Middle frontal gyrus (tissue), 1 donor: ENCODE measurements around the gene SIX3.

Experiments
- DNase-seq: peaks from one replicate; pipeline ENCODE4 v3.0.0-alpha.2; 2015; ENCODE audit warnings: low spot score; ENCODE audit errors: extremely low spot score

The SIX3 gene

DNA sequence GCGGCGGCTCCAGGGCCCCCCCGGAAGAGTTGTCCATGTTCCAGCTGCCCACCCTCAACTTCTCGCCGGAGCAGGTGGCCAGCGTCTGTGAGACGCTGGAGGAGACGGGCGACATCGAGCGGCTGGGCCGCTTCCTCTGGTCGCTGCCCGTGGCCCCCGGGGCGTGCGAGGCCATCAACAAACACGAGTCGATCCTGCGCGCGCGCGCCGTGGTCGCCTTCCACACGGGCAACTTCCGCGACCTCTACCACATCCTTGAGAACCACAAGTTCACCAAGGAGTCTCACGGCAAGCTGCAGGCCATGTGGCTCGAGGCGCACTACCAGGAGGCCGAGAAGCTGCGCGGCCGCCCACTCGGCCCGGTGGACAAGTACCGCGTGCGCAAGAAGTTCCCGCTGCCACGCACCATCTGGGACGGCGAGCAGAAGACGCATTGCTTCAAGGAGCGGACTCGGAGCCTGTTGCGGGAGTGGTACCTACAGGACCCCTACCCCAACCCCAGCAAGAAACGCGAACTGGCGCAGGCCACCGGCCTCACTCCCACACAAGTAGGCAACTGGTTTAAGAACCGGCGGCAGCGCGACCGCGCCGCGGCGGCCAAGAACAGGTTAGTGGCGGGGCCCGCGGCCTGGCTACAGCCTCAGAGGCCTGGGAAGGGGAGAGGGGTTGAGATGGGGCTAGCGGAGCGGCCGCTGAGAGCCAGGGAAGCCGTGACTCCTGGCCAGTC, 965 bp downstream of the SIX3 start:
- DNase-seq, result no peak

DNA sequence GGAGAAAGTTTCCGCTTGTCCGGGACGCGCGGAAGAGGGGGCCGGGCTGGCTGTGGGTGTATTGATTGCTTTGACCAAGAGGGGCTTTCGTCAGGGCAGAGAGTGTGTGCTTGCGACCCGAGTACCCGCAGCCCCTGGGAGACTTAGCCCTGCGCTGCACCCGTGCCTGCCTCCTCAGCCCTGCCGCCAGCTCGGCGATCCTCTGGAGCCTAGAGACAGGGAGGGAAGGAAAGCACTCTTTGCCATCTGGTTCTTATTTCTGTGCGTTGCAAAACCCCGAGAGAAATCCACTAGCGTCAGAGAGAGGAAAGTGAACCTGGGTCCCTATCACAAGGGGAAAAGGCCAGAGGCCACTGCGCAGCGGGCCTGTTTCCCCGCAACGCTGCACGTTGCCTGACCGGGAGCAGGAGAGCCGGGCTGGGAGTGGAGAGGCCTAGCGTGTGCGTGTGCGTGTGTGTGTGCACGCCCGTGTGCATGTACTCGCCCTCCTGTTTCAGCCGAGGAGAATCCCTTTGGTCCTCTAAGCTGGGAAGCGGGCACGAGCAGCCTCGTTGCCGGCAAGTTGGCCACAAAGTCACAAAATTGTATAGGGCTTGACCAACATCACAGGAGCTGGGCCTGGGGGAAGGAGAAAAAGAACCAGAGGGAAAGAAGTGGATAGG, 1.7 kb downstream of the SIX3 start:
- no peak for DNase-seq

DNA sequence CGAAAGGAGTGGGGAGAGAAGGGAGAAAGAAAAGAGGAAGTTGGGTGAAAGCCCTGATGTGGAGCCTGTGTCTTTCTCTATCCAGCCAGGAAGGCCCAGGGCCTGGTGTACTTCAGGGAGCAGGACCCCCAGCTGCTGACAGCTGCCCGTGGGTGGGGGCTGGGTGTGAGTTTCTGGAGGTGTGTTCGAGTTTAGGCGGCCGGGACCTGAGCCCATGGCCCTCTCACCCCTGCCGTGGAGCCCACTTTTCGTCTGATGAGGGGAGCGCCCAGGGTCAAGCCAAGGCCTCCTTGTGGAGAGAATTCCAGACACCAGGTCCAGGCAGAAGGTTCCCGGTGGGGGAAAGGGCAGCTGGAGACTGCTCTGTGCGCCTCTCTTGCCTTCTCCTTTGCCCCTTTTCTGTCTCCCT, 2.2 kb downstream of the SIX3 start:
- no peak for DNase-seq

DNA sequence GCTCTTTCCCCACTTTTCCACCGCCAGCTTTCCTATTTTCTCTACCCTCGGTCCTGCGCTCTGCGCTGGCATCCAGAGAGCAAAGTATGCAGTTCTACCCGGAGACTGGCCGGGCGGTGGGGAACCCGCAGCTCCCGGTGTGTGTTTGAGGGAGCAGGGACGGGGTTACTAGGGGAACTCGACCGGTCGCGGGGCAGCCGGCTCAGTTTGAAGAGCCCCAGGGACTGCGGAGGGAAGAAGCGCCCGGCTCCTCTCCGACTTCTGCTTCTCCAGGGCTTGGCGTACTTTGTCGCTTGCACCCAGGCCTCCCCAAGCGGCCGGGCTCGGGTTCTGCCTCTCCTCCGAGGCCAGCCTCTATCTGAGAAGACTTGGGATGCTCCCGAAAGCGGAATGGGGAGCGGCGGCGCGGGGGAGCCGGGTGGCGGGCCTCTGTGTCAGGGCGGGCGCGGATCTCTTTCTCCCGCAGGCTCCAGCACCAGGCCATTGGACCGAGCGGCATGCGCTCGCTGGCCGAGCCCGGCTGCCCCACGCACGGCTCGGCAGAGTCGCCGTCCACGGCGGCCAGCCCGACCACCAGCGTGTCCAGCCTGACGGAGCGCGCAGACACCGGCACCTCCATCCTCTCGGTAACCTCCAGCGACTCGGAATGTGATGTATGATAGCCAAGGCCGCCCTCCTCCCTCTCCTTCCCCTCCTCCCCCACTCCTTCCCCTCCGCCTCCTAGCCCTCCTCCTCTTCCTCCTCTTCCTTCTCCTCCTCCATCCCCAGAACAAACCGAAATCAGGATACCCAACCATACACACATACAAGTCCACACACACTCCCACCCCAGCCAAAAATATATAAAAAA, 2.8 kb downstream of the SIX3 start:
- DNase-seq, result no peak

DNA sequence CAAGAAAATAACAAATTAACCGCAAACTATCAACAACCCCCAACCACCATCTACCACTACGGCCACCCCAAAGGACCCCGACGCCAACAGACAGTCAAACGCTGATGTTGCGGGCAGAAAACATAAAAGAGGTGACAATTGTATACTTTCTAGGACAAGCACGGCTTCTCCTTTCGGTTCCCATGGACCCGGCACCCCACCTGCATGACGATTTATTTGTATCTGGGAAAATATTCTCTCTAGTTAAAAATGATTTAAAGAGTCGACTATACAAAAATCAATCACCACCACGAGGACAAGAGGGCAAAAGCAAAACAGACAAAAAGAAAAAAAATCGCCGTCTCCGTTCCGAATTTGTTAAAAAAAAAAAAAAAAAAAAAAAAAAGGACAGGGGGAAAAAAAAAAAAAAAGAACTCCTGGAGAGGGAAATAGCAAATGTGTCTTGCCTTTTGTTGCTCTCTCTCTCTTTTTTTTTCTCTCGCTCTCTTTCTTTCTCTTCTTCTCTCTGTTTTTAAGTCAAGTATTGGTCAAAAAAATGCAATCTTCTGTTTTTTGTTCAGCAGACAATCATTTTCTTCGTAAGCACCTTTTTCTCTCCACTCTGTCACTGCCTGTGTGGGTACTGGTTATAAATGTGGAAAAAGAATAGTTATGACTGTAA, 3.6 kb downstream of the SIX3 start:
- DNase-seq, result no peak

DNA sequence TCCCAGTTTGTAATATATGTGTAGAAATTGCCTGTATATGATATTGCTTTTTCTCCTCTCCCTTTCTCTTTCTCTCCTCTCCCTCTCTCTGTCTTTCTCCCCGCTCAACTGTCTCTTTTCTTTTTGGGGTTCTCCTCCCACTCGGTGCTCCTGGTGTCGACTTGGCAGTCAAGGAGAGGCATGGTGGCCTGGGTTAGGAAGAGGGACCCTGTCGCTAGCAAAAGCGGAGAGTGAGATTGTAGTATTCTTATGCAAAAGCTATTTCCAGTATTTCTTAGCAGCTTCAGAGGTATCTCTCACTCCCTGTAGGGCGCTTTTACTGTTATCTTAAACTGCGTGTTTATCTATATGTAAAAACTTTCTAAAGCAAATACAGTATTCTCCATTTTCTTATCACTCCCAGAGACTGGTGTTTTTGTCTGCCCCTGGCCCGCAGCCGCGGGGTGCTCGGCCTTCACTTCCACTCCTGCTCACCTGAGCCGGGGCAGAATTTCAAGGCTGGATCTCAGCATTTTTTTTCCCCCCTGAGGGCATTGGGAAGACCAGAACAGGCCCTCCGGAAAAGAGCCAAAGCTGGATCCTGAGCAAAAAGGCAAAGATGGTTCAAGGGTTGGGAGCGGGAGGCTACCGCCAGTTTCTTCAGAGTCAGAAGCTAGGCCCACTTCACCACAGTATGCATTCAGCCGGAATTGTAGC, 4.3 kb downstream of the SIX3 start:
- no peak for DNase-seq

DNA sequence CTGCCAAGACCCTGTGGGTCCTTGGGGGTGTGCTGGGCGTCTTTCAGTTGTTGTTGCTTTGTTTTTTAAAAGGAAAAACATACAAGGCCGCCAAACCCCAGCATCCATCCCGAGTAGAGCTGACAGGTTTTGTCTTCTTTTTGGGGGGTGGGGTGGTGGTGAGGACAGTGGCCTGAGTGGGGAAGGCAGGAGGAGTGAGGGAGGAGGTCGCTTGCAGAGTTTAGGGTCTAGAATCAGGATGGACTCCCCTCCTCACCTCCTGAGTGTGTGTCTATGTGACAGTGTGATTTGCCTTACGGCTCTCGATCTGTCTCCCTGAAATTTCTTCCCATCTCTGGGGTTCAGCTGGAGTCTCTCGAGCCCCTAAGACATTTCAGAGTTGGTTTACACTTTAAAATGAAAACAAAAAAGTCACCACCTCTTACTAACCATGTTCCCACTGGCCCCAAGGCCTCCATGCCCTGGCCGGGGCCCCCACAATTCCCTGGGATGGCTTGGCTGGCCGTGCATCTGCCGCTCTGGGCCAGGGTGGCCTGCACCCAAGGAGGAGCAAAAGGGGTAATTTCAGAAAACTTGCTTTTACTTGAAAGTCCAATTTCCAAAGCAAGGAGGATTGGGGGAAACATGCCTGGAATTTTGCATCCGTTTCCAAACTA, 5.0 kb downstream of the SIX3 start:
- DNase-seq, result no peak

DNA sequence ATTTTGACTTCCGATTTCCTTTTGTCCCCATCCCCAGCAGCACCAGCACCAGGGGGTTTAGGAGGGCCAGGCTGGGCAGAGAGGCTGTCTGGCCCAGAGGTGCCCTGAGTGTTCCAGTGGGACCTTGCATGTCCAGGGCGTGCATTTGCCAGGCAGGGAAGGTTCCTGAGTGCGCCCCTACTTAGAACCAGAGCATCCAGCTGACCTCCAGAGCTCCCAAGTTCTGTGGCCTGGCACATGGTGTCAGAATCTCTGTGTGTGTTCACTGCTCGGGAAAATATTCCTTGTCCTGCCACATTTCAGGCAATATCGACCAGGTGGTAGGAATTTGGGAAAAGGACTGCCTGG, 5.5 kb downstream of the SIX3 start:
- DNase-seq, result no peak

DNA sequence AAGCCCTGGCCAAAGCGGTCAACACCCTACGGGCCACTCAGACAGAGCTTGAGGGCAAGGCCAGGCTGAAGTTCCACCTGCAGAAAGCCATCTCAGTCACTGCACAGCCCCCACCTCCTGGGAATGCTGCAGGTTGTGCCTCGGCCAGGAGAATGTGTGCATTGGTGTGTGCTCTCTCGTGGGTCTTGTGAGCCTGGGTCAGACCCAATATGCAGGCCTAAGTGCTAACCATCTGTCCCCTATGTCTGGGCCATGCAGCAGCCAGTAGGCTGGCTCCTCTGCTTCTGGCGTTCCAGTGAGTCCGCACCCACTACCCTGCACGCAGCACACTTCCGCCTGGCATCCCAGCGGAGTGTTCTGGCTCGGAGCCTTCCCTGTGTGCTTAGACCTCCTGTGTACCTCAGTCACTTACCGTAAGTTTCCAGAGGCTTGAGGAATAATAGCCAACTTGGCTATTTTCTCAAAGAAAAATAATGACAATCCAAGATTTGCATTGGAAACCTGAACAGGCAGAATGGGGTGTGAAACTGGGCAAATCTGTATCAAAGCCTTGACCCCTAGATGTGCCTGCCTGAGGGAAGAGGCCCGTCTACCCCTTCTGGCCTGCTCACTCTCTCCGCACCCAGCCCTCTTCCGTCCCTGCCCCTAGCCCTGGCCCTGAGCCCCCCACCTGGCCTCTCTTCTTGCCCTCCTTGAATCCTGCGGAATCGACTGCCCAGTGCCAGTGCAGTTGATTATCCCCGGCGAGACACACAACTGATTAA, 7.2 kb downstream of the SIX3 start:
- DNase-seq, result no peak

DNA sequence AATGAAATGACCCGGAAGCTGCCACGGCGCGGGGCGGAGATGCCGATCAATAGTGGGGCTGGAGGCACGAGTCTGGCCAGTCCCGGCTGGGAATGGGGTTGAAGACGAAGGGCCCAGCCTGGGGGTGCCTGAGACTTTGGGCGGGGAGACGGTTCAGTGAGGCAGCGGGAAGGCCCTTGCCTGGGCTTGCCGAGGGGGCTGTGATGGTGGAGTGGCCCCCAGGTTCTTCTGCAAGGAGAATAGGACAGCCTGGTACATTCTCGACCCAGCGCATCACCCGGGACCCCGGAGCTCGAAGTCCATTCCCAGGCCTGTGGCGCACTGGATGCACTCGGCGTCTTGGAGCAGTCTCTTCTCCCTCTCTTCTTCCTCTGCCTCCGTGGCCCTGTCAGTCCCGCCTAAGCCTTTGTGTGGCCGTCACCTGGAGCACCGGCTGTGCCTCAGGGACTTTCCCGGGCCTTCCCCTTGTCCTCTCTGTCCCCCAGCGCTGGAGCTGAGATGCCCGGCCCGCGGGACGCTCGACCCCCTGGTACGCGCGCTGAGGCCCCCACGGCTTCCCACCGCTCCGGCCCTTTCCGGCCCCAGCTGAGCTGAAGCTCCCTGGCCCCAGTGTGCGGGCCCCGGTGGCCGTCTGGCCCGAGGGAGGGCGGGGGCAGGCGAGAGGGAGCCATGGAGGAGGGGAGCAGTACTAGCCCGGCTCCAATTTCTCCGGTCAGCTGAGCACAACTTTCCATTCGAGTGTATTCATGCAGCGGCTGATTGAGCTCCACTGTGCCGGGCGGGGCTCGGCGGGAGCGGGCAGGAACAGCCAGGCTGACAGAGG, 8.0 kb downstream of the SIX3 start:
- DNase-seq, result no peak

DNA sequence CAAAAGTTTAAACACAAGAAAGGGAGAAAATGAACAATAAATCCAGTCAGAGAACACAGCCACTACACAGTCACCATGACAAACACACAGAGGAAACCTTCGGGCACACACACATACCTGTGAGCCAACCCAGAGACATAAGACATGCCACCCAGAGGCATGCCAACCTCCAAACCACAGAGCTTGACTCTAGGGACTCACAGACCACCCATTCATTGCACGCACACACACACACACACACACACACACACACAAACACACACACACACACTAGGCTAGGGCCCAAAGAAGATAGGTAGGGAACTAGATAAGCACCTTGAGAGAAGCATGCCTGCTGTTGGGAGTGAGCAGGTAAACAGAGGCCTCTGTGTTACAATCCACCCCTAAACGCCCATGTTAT, 9.1 kb downstream of the SIX3 start:
- no peak for DNase-seq

DNA sequence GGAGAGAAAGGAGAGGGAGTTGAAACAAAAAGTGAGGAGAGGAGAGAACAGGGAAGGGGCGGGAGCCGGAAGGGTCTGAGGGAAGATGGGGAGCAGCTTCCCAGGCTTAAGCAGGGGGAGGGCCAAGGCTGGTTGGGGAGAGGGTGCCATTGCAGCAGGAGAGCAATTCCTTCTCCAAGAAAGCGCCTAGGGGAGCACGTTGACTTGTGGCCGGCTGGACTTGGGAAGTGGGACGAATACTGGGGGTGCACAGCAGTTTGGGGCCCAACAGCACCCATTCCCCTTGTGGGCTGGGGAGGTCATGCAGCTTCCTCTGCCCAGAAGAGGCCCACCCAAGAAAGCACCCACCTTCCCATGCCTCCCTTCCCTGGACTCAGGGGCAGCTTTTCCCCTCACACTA, 9.6 kb downstream of the SIX3 start:
- DNase-seq, result no peak

DNA sequence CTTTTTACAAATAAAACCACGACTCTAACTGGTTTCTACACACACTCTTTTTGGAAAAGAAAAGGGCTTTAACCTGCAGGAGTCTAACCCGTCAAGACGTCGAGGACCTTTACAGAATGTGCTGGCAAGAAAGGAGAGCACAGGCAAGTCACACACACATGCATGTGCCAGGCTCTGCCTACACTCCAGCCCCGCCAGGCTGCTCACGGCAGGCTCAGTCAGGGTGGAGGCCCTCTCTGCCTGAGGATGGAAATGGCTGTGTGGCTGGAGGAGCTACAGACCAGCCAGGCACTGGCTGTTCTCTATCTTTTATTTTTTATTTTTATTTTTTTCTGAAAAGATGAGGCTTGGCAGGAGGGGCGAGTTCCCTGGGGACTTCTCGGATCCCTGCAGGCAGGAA, 10.2 kb downstream of the SIX3 start:
- no peak for DNase-seq

DNA sequence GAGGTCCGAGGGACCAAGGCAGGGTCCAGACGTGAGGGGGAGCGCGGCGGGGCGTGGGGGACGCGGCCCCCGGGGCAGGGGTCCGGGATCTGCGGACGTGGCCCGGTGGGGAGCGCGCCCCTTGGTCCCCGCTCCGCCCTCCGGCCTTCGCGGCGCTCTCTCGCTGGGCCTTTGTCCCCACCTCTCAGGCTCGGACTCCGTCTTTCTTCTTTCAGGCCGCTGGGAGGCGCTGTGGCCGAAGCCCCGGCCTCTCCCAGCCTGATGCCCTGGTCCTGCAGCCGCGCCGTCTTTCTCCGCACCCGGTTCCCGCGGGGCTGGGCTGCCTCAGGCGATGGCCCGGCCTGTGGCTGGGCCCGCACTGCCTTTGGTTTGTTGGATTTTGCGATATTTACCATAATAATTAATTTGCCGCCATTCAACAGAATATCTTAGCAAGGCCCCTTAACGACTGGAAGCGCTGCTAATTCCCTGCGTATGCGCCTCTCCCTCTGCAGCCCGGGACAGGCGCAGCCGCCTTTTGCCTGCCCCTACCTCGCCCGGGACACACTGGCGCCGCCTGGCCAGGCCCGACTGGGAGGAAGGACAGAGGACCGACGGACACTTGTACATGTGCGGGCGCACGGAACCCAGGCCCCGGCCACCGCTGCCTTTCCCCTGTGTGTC, 10.8 kb downstream of the SIX3 start:
- DNase-seq, result no peak

DNA sequence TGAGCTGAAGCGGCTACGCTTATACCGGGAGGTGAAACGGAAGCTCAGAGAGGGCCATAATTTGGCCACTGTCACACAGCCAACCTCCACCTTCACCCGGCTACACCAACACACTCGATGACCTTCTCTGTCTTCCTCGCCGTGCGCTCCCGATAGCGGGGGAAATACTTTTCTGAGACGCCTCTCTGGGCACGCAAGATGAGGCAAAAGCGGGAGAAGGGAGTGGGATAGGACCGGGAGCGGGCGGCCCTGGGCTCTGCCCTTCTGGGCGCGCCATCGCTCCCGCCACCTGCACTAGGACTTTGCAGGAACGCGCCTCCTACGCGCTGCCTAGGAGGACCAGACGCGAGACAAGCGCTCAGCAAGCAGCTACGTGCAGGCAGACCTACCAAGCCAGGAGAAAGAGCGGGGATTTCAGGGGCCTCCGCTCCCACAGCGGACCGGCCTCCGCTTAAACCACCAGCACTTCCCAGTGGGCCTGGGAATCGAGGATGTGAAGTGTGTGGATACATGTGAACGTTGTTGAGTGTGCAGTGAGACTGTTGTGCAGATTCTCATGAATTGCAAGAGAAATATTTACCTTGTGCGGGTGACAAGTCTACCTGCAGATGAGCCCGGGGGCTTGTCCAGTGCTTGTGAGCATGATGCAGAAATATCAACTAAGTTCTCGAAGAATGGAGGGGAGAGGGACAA, 11.4 kb downstream of the SIX3 start:
- DNase-seq, result no peak

DNA sequence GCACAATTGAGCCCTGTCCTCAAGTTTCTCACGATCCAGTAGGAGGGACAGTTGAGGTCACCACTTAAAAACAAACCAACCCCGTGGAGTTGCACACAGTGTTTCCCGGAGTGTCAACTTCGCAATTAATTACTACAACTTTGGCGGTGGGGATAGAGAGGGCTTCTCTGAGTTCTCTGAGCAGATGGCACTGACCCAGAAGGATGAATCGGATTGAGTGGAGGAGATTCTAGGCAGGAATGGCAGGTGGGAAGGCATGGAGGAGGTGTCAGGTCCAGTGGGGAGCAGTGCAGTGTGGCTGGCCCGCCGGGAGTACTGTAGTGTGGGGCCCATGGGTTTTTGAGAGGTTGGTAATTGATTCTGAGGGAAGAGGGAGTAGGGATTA, 12.0 kb downstream of the SIX3 start:
- DNase-seq, result no peak

DNA sequence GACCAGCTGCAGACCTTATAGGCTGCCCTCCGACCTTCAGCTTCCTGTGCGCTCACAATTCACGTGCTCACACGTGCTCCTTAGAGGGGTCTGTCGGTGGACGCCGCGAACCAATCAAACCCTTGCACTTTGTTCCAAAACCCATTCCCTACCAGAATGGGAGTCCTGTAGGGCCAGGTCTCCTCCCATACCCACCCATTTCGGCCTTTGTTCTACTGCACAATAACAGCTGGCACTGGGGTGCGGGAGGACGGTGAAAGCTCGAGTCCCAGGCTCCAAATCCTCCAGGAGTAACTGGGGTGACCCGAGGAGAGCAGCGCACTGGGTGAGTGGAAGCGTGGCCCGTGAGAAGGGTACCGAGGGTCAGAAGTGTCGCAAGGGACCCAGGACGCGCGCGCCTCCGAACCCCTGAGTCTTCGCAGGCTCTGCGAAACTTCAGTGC, 13.0 kb downstream of the SIX3 start:
- DNase-seq, result no peak
